HG03575 (cell line): ENCODE results near the gene CIDEB.

ENCODE experiments used
- ATAC-seq: cut with Tn5 transposase; IDR thresholded peaks from one replicate; pipeline ENCODE4 v1.9.1; 2021; ENCODE audit not compliant: unreplicated experiment, insufficient number of reproducible peaks, low FRiP score; ENCODE audit errors: extremely low read depth

The CIDEB gene

GRCh38 chr14:24277606-24278321 lies 30.0 kb downstream of the CIDEB start:
- ATAC-seq = no peak

GRCh38 chr14:24277071-24277470 lies 30.7 kb downstream of the CIDEB start:
- ATAC-seq = no peak

GRCh38 chr14:24274101-24274543 lies 33.7 kb downstream of the CIDEB start:
- no peak for ATAC-seq

GRCh38 chr14:24273422-24273998 lies 34.3 kb downstream of the CIDEB start:
- ATAC-seq = no peak

GRCh38 chr14:24272467-24272866 lies 35.3 kb downstream of the CIDEB start:
- ATAC-seq = no peak

GRCh38 chr14:24271834-24272263 lies 35.9 kb downstream of the CIDEB start:
- ATAC-seq = no peak

GRCh38 chr14:24271134-24271833 lies 36.5 kb downstream of the CIDEB start, which contains the start of gene RABGGTA:
Gene RABGGTA, minus strand, starts transcription at chr14:24271597. Its CDS starts 482 bp downstream, at chr14:24271115.
- peak; percentile 40 for ATAC-seq

GRCh38 chr14:24270537-24271133 lies 37.1 kb downstream of the CIDEB start:
- ATAC-seq = no peak

GRCh38 chr14:24269910-24270536 lies 37.8 kb downstream of the CIDEB start:
- ATAC-seq = no peak

- no peak for ATAC-seq
These were observed 38.4 kb downstream of the CIDEB start for GRCh38 chr14:24269368-24269767.

GRCh38 chr14:24268225-24268624 lies 39.6 kb downstream of the CIDEB start:
- no peak for ATAC-seq

GRCh38 chr14:24267516-24267915 lies 40.3 kb downstream of the CIDEB start:
- no peak for ATAC-seq

- no peak for ATAC-seq
These were observed 41.2 kb downstream of the CIDEB start for GRCh38 chr14:24266344-24267244.

GRCh38 chr14:24264298-24264697 lies 43.5 kb downstream of the CIDEB start:
- no peak for ATAC-seq

GRCh38 chr14:24263848-24264247 lies 43.9 kb downstream of the CIDEB start:
- no peak for ATAC-seq

- no peak for ATAC-seq
These were observed 44.7 kb downstream of the CIDEB start, which contains the start of gene TGM1 for GRCh38 chr14:24262821-24263733. Gene TGM1, minus strand, starts transcription at chr14:24263177. Its CDS starts 825 bp downstream, at chr14:24262352.

GRCh38 chr14:24261969-24262327 lies 45.8 kb downstream of the CIDEB start:
- ATAC-seq = no peak
